BJ (cell line): ENCODE data around the gene ADRA2C. TPM values are rescaled to one million over a fixed set of nuclear protein-coding genes. Genes with fewer than 3 reads are reported as not detected.

Experiments used
- CTCF ChIA-PET: fragments of 350-600 bp; formaldehyde crosslinking; extraction: SDS; loops from one replicate; lab custom pipeline; 2021; ENCODE audit warnings: antibody characterized with exemption, inconsistent platforms; lab: Yijun Ruan, JAX
- POLR2A ChIA-PET: fragments of 300-600 bp; sonication (Branson Sonifier 250); formaldehyde crosslinking; extraction: SDS; loops from one replicate; lab custom pipeline; 2021; ENCODE audit warnings: antibody characterized with exemption; lab: Charles Lee
- DNase-seq: peaks from one replicate; pipeline ENCODE4 v3.0.0-alpha.2; 2011; ENCODE audit warnings: low read depth
- H3K27me3 ChIP-seq: 2 replicates; pipeline ENCODE4 v1.6.0; 2011; ENCODE audit warnings: low read length; ENCODE audit not compliant: control insufficient read depth, insufficient read depth
- H3K36me3 ChIP-seq: 2 replicates; pipeline ENCODE4 v1.5.1; 2011; ENCODE audit warnings: low read length; ENCODE audit not compliant: control insufficient read depth, insufficient read depth
- H3K4me3 ChIP-seq: 2 replicates; pipeline ENCODE4 v1.5.1; 2011; ENCODE audit warnings: low read depth, mild to moderate bottlenecking, control low read depth, low read length
- CTCF ChIP-seq: IDR thresholded peaks from 2 replicates; pipeline ENCODE4 v1.5.1; 2011; ENCODE audit warnings: low read depth, mild to moderate bottlenecking, control low read depth, inconsistent platforms, low read length, moderate library complexity; ENCODE audit not compliant: insufficient read depth
- polyA plus RNA-seq: library from polyadenylated mRNA; depleted of rRNA; stranded (reverse); fragments of >200 nt; gene quantifications from 2 replicates; pipeline ENCODE4 v1.2.3, GENCODE V29; 2011

The ADRA2C gene
- polyA plus RNA-seq, 1 experiment: 0.20 TPM

DNA sequence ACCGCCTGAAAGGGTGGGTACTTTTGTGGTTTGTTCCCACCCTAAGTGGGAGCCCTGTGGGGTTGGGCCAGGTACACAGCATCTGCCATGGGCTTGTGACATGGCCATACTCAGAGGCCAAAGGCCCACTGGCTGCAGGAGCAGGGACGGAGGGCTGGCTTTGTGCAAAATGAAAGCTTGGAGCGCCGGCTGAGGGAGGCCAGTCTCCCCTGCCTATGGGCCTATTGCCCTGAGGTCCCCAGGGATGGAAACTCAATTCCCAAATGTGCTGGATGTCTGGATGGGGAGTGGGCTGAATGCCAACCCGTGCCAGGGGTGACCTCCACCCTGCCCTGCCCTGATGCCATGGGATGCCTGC lies 10.8 kb downstream of the ADRA2C start:
- DNase-seq: no peak
- Histone ChIP-seq H3K4me3 (no peak overlapping the region), H3K36me3 (no peaks in the 10 kb centered on the region), H3K27me3 (peaks cover 4% of the 10 kb centered on the region)
- ChIA-PET CTCF (no interaction called here), POLR2A (no interaction called here)
- no peak for TF ChIP-seq CTCF

- Histone ChIP-seq H3K4me3 (no peak overlapping the region), H3K36me3 (no peaks in the 10 kb centered on the region), H3K27me3 (peaks cover 2% of the 10 kb centered on the region)
- ChIA-PET POLR2A (no interaction called here), CTCF (no interaction called here)
- no peak for TF ChIP-seq CTCF
- no peak for DNase-seq
These were observed 11.5 kb downstream of the ADRA2C start for GRCh38 chr4:3777669-3778068.

DNA sequence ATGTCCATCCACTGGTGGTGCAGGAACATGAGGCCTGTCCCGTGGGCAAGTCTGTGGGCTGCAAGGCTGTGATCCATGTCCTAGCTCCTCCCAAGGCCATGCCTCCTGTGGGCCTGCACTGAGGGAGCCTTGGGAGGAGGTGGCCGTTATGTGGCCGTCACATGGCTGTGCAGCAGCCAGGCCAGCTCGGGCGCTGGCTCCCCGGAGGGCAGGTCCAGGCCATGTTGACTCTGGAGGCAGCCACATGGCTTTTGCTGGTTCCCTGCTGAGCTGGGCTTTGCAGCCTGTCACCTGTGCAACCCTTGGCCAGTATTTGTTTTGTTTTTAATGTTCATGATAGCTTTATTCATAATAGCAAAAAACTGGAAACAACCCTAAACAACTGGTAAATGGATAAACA lies 13.3 kb downstream of the ADRA2C start:
- ChIA-PET POLR2A (no interaction called here), CTCF (interaction anchor here (0.6 kb wide), 1 partner anchor 86 kb away, joined by 3 read pairs; no protein-coding TSS in a partner anchor)
- Histone ChIP-seq H3K4me3 (no peak overlapping the region), H3K27me3 (no peaks in the 10 kb centered on the region; the same call in 1 of the 2 replicates), H3K36me3 (no peaks in the 10 kb centered on the region)
- no peak for DNase-seq
- TF ChIP-seq CTCF: no peak

- ChIA-PET POLR2A (no interaction called here), CTCF (no interaction called here)
- no peak for DNase-seq
These were observed 14.4 kb downstream of the ADRA2C start for GRCh38 chr4:3780347-3781171.

More at GRCh38 chr4:3780347-3781171, 14.4 kb downstream of the ADRA2C start:
- H3K27me3 ChIP-seq: peaks cover 1% of the 10 kb centered on the region; the same call in 1 of the 2 replicates
- H3K4me3 ChIP-seq: no peak overlapping the region
- no peak for TF ChIP-seq CTCF
- no peaks in the 10 kb centered on the region for H3K36me3 ChIP-seq
